OCI-LY7 (cell line): ENCODE results near the gene PRIM1. TPM values are rescaled to one million over a fixed set of nuclear protein-coding genes. Genes with fewer than 3 reads are reported as not detected.
A peak's percentile ranks its signal among the peaks of the same experiment; 100 is the strongest.

Experiments
- BruUV-seq: library from RNA; stranded (reverse); fragments of 400-500 nt; replicated peaks from 2 replicates; lab custom pipeline; 2021; lab: Mats Ljungman, UMichigan
- CTCF ChIA-PET: fragments of 300-600 bp; sonication (Branson Sonifier 250); formaldehyde crosslinking; loops from one replicate; lab custom pipeline; 2022; ENCODE audit warnings: antibody characterized with exemption; ENCODE audit not compliant: unreplicated experiment; lab: Charles Lee
- POLR2A ChIA-PET: fragments of 300-600 bp; sonication (Branson Sonifier 250); formaldehyde crosslinking; loops from one replicate; lab custom pipeline; 2022; ENCODE audit warnings: antibody characterized with exemption; lab: Charles Lee
- DNase-seq: peaks from one replicate; pipeline ENCODE4 v3.0.0-alpha.2; 2015; ENCODE audit warnings: low spot score
- H2AFZ ChIP-seq: fragments of 200-600 bp; sonication (generic), shearing (Covaris generic); 2 replicates; pipeline ENCODE4 v1.6.1; 2014; ENCODE audit warnings: mild to moderate bottlenecking, antibody characterized with exemption, low read length, moderate library complexity
- H3K27ac ChIP-seq: fragments of 200-600 bp; sonication (generic); 2 replicates; pipeline ENCODE4 v1.5.1; 2014; ENCODE audit warnings: mixed run types, low read depth, mild to moderate bottlenecking, moderate library complexity, low read length, inconsistent platforms; ENCODE audit not compliant: poor library complexity, severe bottlenecking
- H3K36me3 ChIP-seq: fragments of 200-600 bp; sonication (generic); 2 replicates; pipeline ENCODE4 v1.6.1; 2014; ENCODE audit warnings: mild to moderate bottlenecking, antibody characterized with exemption, low read length, moderate library complexity, mixed read lengths; ENCODE audit not compliant: insufficient read depth
- H3K4me1 ChIP-seq: fragments of 200-600 bp; sonication (generic); 2 replicates; pipeline ENCODE4 v1.5.1; 2014; ENCODE audit warnings: mild to moderate bottlenecking, low read length; ENCODE audit not compliant: insufficient read depth, poor library complexity, severe bottlenecking
- H3K4me2 ChIP-seq: fragments of 200-600 bp; sonication (generic); 2 replicates; pipeline ENCODE4 v1.6.1; 2014; ENCODE audit warnings: mild to moderate bottlenecking, low read length
- H3K4me3 ChIP-seq: fragments of 200-600 bp; sonication (generic); 2 replicates; pipeline ENCODE4 v1.5.1; 2014; ENCODE audit warnings: mild to moderate bottlenecking, low read depth, low read length; ENCODE audit not compliant: poor library complexity, severe bottlenecking
- H3K79me2 ChIP-seq: fragments of 200-600 bp; sonication (generic); 2 replicates; pipeline ENCODE4 v1.6.1; 2016; ENCODE audit warnings: low read depth, mild to moderate bottlenecking, low read length, moderate library complexity, mixed read lengths; ENCODE audit not compliant: insufficient read depth
- H3K9me2 ChIP-seq: fragments of 200-600 bp; sonication (generic); 2 replicates; pipeline ENCODE4 v1.6.1; 2016; ENCODE audit warnings: mild to moderate bottlenecking, low read length, mixed read lengths; ENCODE audit not compliant: insufficient read depth
- H3K9me3 ChIP-seq: fragments of 200-600 bp; sonication (generic); 2 replicates; pipeline ENCODE4 v1.6.1; 2014; ENCODE audit warnings: mild to moderate bottlenecking, mixed run types, low read length, mixed read lengths
- H4K20me1 ChIP-seq: fragments of 200-600 bp; sonication (generic); 2 replicates; pipeline ENCODE4 v1.6.1; 2014; ENCODE audit warnings: mild to moderate bottlenecking, antibody characterized with exemption, low read length, moderate library complexity, mixed read lengths; ENCODE audit not compliant: insufficient read depth
- EZH2phosphoT487 ChIP-seq: fragments of 200-600 bp; sonication (generic); IDR thresholded peaks from 2 replicates; pipeline ENCODE4 v1.6.1; 2018; ENCODE audit warnings: low read depth, borderline replicate concordance, mild to moderate bottlenecking, mixed run types, antibody characterized with exemption, low read length, moderate library complexity, mixed read lengths
- intact Hi-C: fragments of 100-400 bp; cut with micrococcal nuclease; formaldehyde crosslinking; loops from one replicate; pipeline ENCODE4 v1.10.0; 2022; ENCODE audit not compliant: unreplicated experiment
- total RNA-seq, 2 experiments: library from RNA; depleted of rRNA in 1 of 2; stranded (reverse); fragments of >200 nt in 1 of 2; shearing (Covaris generic) in 1 of 2; gene quantifications; 2 replicates each; pipeline ENCODE4 v1.2.3, GENCODE V29; 2014 to 2022
- TF ChIP-seq, protein P1 (sequence below): fragments of 200-600 bp; sonication (generic); conservative IDR thresholded peaks from 2 replicates; pipeline ENCODE4 v1.5.1; 2014; ENCODE audit warnings: mild to moderate bottlenecking, antibody characterized with exemption, low read length, moderate library complexity, mixed read lengths

PRIM1 gene
- total RNA-seq, 2 experiments from 2014 or later, result 20.4 to 49.5 TPM

DNA sequence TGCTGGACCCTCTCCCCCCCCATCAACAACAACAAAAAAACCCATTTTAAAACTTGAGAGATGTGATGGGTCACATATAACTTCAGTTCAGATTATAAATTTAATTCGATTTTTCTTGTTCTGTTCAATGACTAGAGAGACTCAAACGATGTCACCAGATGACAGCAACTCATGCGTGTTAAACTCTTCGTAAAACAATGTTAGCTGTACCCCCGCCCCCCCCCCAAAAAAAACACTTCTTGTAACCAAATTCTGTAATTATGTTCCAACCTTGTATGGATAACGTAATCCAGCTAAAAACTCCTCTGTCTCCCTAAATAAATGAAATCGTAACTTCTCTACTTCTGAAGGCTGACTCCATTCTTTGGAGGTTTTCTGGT lies 26.4 kb downstream of the PRIM1 start:
- TSS peak; percentile 99 for BruUV-seq
- Histone ChIP-seq H3K4me2 (peak overlapping the region; percentile 83), H3K9me2 (no peaks in the 10 kb centered on the region), H3K27ac (peak overlapping the region; percentile 91), H3K4me3 (peak overlapping the region; percentile 93), H2AFZ (peak overlapping the region; percentile 81), H3K9me3 (no peaks in the 10 kb centered on the region), H3K36me3 (peaks cover 78% of the 10 kb centered on the region), H3K79me2 (peaks cover 49% of the 10 kb centered on the region), H4K20me1 (peaks cover 35% of the 10 kb centered on the region), H3K4me1 (peaks cover 37% of the 10 kb centered on the region)
- intact Hi-C loops, result loop anchor here (1.0 to 2.0 kb wide), 3 partner anchors 26 to 79 kb away; partner anchors contain the start of gene PTGES3
- TF ChIP-seq, protein P1, sequence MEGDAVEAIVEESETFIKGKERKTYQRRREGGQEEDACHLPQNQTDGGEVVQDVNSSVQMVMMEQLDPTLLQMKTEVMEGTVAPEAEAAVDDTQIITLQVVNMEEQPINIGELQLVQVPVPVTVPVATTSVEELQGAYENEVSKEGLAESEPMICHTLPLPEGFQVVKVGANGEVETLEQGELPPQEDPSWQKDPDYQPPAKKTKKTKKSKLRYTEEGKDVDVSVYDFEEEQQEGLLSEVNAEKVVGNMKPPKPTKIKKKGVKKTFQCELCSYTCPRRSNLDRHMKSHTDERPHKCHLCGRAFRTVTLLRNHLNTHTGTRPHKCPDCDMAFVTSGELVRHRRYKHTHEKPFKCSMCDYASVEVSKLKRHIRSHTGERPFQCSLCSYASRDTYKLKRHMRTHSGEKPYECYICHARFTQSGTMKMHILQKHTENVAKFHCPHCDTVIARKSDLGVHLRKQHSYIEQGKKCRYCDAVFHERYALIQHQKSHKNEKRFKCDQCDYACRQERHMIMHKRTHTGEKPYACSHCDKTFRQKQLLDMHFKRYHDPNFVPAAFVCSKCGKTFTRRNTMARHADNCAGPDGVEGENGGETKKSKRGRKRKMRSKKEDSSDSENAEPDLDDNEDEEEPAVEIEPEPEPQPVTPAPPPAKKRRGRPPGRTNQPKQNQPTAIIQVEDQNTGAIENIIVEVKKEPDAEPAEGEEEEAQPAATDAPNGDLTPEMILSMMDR, result no peak
- no peak for TF ChIP-seq EZH2phosphoT487
- CTCF ChIA-PET, result interaction anchor here (0.5 to 0.8 kb wide), 2 partner anchors 38 to 44 kb away, joined by 4 to 5 read pairs; partner anchors contain the start of gene PTGES3
- POLR2A ChIA-PET, result interaction anchor here (0.6 to 2.9 kb wide), 13 partner anchors 11 to 704 kb away, joined by 3 to 10 read pairs (median 3); partner anchors contain the start of genes ATP5F1B and PTGES3
- DNase-seq, result no peak

DNA sequence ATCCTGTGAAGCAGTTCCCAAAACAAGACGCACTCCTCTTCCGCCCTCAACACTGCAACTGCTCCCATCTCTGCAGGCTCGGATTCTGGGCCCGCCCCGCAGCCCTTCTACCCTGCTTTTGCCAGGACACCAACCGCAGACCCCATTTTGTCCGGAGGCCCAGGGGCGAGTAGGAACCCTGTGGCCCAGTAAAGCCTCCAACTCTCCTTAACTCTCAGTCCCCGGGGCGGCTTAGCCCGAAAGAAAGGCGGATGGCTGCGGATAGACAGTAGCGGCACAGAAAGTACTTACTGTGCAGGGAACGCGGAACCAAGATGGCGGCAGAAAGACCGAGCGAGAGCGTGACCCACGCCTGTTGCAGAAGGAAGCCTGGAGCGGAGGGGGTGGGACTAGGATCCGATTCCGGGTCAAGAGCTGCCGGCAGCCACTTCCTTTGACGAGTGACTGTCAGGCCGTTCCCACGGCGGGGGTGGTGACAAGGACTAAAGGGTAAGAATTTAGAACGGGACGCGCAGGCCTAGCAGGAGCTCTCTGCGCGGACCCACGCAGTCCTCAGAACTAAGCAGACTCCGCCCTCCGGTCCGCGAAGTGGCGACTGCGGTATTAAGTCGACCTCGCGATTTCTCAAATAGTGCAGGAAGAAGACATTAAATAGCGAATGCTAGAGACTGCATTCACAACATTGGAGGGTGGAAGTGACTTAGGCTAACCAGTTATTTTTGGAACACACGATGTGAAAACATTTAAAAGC lies 27.0 kb downstream of the PRIM1 start, which contains the start of gene NACA:
Gene NACA, minus strand, starts transcription at position 328 of the 751 bp plus-strand sequence. CDS start 778 bp downstream, outside the sequence.
- peak within 1 kb of the TSS; percentile 91 for H3K27ac ChIP-seq
- H2AFZ ChIP-seq, result peak within 1 kb of the TSS; percentile 81
- H3K4me1 ChIP-seq, result peaks cover 42% of the 10 kb centered on the region
- CTCF ChIA-PET, result interaction anchor here (0.5 to 0.8 kb wide), 2 partner anchors 37 to 45 kb away, joined by 4 to 5 read pairs; partner anchors contain the start of gene PTGES3
- no peaks in the 10 kb centered on the region for H3K9me3 ChIP-seq
- peaks cover 40% of the 10 kb centered on the region for H4K20me1 ChIP-seq
- intact Hi-C loops, result loop anchor here (1.0 to 2.0 kb wide), 3 partner anchors 26 to 78 kb away; partner anchors contain the start of gene PTGES3
- peaks cover 82% of the 10 kb centered on the region for H3K36me3 ChIP-seq
- BruUV-seq, result no TSS peak
- POLR2A ChIA-PET, result interaction anchor here (0.5 to 2.9 kb wide), 12 partner anchors 20 to 561 kb away, joined by 3 to 10 read pairs (median 3); partner anchors contain the start of genes ATP5F1B and PTGES3
- H3K9me2 ChIP-seq, result no peaks in the 10 kb centered on the region
- H3K79me2 ChIP-seq, result peaks cover 55% of the 10 kb centered on the region
- TF ChIP-seq, protein P1, result no peak
- TF ChIP-seq EZH2phosphoT487, result no peak
- H3K4me3 ChIP-seq, result peak within 1 kb of the TSS; percentile 93
- peak within 1 kb of the TSS; percentile 83 for H3K4me2 ChIP-seq
- peak; percentile 97 for DNase-seq
